CD8-positive, alpha-beta memory T cell (primary cell): ENCODE data around the gene IQSEC1. TPM values are rescaled to one million over a fixed set of nuclear protein-coding genes. Genes with fewer than 3 reads are reported as not detected.
A peak's percentile ranks its signal among the peaks of the same experiment; 100 is the strongest.
"Not testable (repeated sequence)": the region's sequence is repeated elsewhere in the genome, so short reads cannot be mapped to it uniquely, and the experiment has no call there.

Experiments used
- CTCF ChIA-PET: fragments of 350-600 bp; sonication (Branson Sonifier 250); formaldehyde crosslinking; loops from one replicate; lab custom pipeline; 2021; ENCODE audit warnings: antibody characterized with exemption; lab: Charles Lee
- POLR2A ChIA-PET: fragments of 350-600 bp; sonication (Branson Sonifier 250); formaldehyde crosslinking; loops from one replicate; lab custom pipeline; 2021; ENCODE audit warnings: antibody characterized with exemption; lab: Charles Lee
- DNase-seq, 5 donors: peaks; one replicate each; pipeline versions ENCODE4 v3.0.0 to v3.0.0-alpha.2; 2020 to 2022; ENCODE audit warnings: mixed read lengths in 1 of 5
- H3K27ac ChIP-seq: one replicate; pipeline ENCODE4 v1.7.0; 2013; ENCODE audit warnings: low read depth, mild to moderate bottlenecking, low read length, moderate library complexity
- H3K27me3 ChIP-seq: 2 replicates; pipeline ENCODE4 v1.7.0; 2013; ENCODE audit warnings: low read length, mild to moderate bottlenecking; ENCODE audit not compliant: insufficient read depth, poor library complexity, severe bottlenecking
- H3K36me3 ChIP-seq: 2 replicates; pipeline ENCODE4 v1.7.0; 2013; ENCODE audit warnings: mild to moderate bottlenecking, low read length, moderate library complexity; ENCODE audit not compliant: insufficient read depth
- H3K4me1 ChIP-seq: 2 replicates; pipeline ENCODE4 v1.7.0; 2013; ENCODE audit warnings: mild to moderate bottlenecking, low read length, moderate library complexity; ENCODE audit not compliant: insufficient read depth
- H3K4me3 ChIP-seq: 2 replicates; pipeline ENCODE4 v1.7.0; 2013; ENCODE audit warnings: mild to moderate bottlenecking, low read length
- H3K9me3 ChIP-seq: 2 replicates; pipeline ENCODE4 v1.7.0; 2013; ENCODE audit warnings: mild to moderate bottlenecking, low read length
- H3K27ac Mint-ChIP-seq, 8 donors: one replicate each; pipeline ENCODE4 v1.8.0; 2020 to 2021; ENCODE audit warnings: mixed read lengths in 8 of 8, mild to moderate bottlenecking in 6 of 8, inconsistent platforms in 3 of 8, moderate library complexity in 3 of 8
- H3K27me3 Mint-ChIP-seq, 2 donors: one replicate each; pipeline ENCODE4 v1.8.0; 2020 to 2021; ENCODE audit warnings: mixed read lengths in 2 of 2, mild to moderate bottlenecking in 1 of 2, moderate library complexity in 1 of 2
- H3K36me3 Mint-ChIP-seq, 3 donors: one replicate each; pipeline ENCODE4 v1.8.0; 2020 to 2021; ENCODE audit warnings: mixed read lengths in 3 of 3, inconsistent platforms in 1 of 3, mild to moderate bottlenecking in 1 of 3
- H3K4me1 Mint-ChIP-seq, 3 donors: one replicate each; pipeline ENCODE4 v1.8.0; 2020 to 2021; ENCODE audit warnings: mixed read lengths in 3 of 3, inconsistent platforms in 1 of 3, mild to moderate bottlenecking in 1 of 3
- H3K4me3 Mint-ChIP-seq, 7 donors: one replicate each; pipeline ENCODE4 v1.8.0; 2020 to 2021; ENCODE audit warnings: mixed read lengths in 7 of 7, mild to moderate bottlenecking in 6 of 7, moderate library complexity in 4 of 7, inconsistent platforms in 2 of 7
- H3K9me3 Mint-ChIP-seq, 5 donors: one replicate each; pipeline ENCODE4 v1.8.0; 2020 to 2022; ENCODE audit warnings: mixed read lengths in 5 of 5, mild to moderate bottlenecking in 3 of 5, moderate library complexity in 2 of 5, inconsistent platforms in 1 of 5
- polyA plus RNA-seq: library from polyadenylated mRNA; unstranded; fragments of 300-500 nt; fragmentation: Illumina TruSeq; gene quantifications from one replicate; pipeline ENCODE4 v1.2.3, GENCODE V29; 2021
- total RNA-seq, 2 experiments: library from RNA; stranded (reverse); gene quantifications; one replicate each; pipeline ENCODE4 v1.2.3, GENCODE V29; 2021

IQSEC1 gene
- total and polyA plus RNA-seq, 3 experiments from 2014 or later = 18.5 to 33.7 (median 19.8) TPM

- Mint-ChIP-seq H3K4me3 (peak overlapping the region in 3 of 7 donors; percentile 53 to 73 (median 71)), H3K9me3 (no peaks in the 10 kb centered on the region), H3K27ac (no peak overlapping the region), H3K27me3 (peaks cover 13 to 40% of the 10 kb centered on the region in 2 donors), H3K36me3 (no peaks in the 10 kb centered on the region), H3K4me1 (peaks cover 8 to 13% (median 11%) of the 10 kb centered on the region in 3 donors)
- CTCF ChIA-PET = interaction anchor here (2.8 kb wide), 1 partner anchor 17 kb away, joined by 8 read pairs; no protein-coding TSS in a partner anchor
- POLR2A ChIA-PET = no interaction called here
- no peaks in the 10 kb centered on the region for H3K36me3 ChIP-seq
- no peak overlapping the region for H3K4me3 ChIP-seq
- no peak overlapping the region for H3K27ac ChIP-seq
- DNase-seq = no peak
- H3K4me1 ChIP-seq = peaks cover 16% of the 10 kb centered on the region
- no peaks in the 10 kb centered on the region for H3K9me3 ChIP-seq
- peaks cover 14% of the 10 kb centered on the region for H3K27me3 ChIP-seq
These were observed 187.7 kb downstream of the IQSEC1 start for GRCh38 chr3:12885583-12885930.

- Mint-ChIP-seq H3K27ac (peak overlapping the region in 1 of 8 donors; percentile 14), H3K27me3 (peaks cover 10 to 34% of the 10 kb centered on the region in 2 donors), H3K4me3 (peak overlapping the region in 1 of 7 donors; percentile 6), H3K9me3 (no peaks in the 10 kb centered on the region), H3K36me3 (no peaks in the 10 kb centered on the region), H3K4me1 (peaks cover 8 to 13% (median 11%) of the 10 kb centered on the region in 3 donors)
- CTCF ChIA-PET = interaction anchor here (1.7 to 2.8 kb wide), 2 partner anchors 17 to 98 kb away, joined by 6 to 8 read pairs; no protein-coding TSS in a partner anchor
- no peak for DNase-seq
- Histone ChIP-seq H3K9me3 (no peaks in the 10 kb centered on the region), H3K27me3 (peaks cover 14% of the 10 kb centered on the region), H3K27ac (no peak overlapping the region), H3K4me1 (peaks cover 16% of the 10 kb centered on the region), H3K4me3 (no peak overlapping the region), H3K36me3 (no peaks in the 10 kb centered on the region)
- POLR2A ChIA-PET = no interaction called here
These were observed 188.2 kb downstream of the IQSEC1 start for GRCh38 chr3:12884790-12885582.

GRCh38 chr3:12884186-12884680, 189.0 kb downstream of the IQSEC1 start:
- peaks cover 16% of the 10 kb centered on the region for H3K4me1 ChIP-seq
- no peak for DNase-seq
- Mint-ChIP-seq H3K4me1 (peaks cover 8 to 13% (median 11%) of the 10 kb centered on the region in 3 donors), H3K27ac (no peak overlapping the region), H3K27me3 (peaks cover 10 to 30% of the 10 kb centered on the region in 2 donors), H3K4me3 (no peak overlapping the region), H3K36me3 (no peaks in the 10 kb centered on the region), H3K9me3 (no peaks in the 10 kb centered on the region)
- H3K9me3 ChIP-seq = no peaks in the 10 kb centered on the region
- no peaks in the 10 kb centered on the region for H3K36me3 ChIP-seq
- no peak overlapping the region for H3K27ac ChIP-seq
- ChIA-PET POLR2A (no interaction called here), CTCF (interaction anchor here (1.7 kb wide), 1 partner anchor 97 kb away, joined by 6 read pairs; no protein-coding TSS in a partner anchor)
- no peak overlapping the region for H3K4me3 ChIP-seq
- peaks cover 14% of the 10 kb centered on the region for H3K27me3 ChIP-seq

GRCh38 chr3:12882336-12883310, 190.6 kb downstream of the IQSEC1 start:
- H3K9me3 Mint-ChIP-seq = no peaks in the 10 kb centered on the region
- Histone ChIP-seq H3K36me3 (no peaks in the 10 kb centered on the region), H3K27me3 (peaks cover 14% of the 10 kb centered on the region), H3K4me3 (no peak overlapping the region), H3K4me1 (peaks cover 16% of the 10 kb centered on the region), H3K27ac (no peak overlapping the region), H3K9me3 (no peaks in the 10 kb centered on the region)
- DNase-seq = no peak
- no peak overlapping the region for H3K4me3 Mint-ChIP-seq
- H3K4me1 Mint-ChIP-seq = peaks cover 8 to 13% (median 11%) of the 10 kb centered on the region in 3 donors
- ChIA-PET POLR2A (no interaction called here), CTCF (no interaction called here)
- H3K36me3 Mint-ChIP-seq = no peaks in the 10 kb centered on the region
- H3K27ac Mint-ChIP-seq = no peak overlapping the region
- peaks cover 10 to 25% of the 10 kb centered on the region in 2 donors for H3K27me3 Mint-ChIP-seq

- Mint-ChIP-seq H3K4me1 (peaks cover 8 to 12% (median 11%) of the 10 kb centered on the region in 3 donors), H3K27me3 (peaks cover 8 to 18% of the 10 kb centered on the region in 2 donors)
- POLR2A ChIA-PET, DNase-seq, H3K9me3 Mint-ChIP-seq, H3K27ac ChIP-seq, H3K9me3 ChIP-seq, H3K4me3 Mint-ChIP-seq, CTCF ChIA-PET, H3K36me3 Mint-ChIP-seq, H3K27ac Mint-ChIP-seq, H3K4me3 ChIP-seq, H3K36me3 ChIP-seq: not testable (repeated sequence)
- peaks cover 13% of the 10 kb centered on the region for H3K27me3 ChIP-seq
- peaks cover 15% of the 10 kb centered on the region for H3K4me1 ChIP-seq
These were observed 191.4 kb downstream of the IQSEC1 start for GRCh38 chr3:12881858-12882257.

- CTCF ChIA-PET = interaction anchor here (0.6 to 0.7 kb wide), 2 partner anchors 9 to 13 kb away, joined by 3 read pairs; no protein-coding TSS in a partner anchor
These were observed 193.9 kb downstream of the IQSEC1 start for GRCh38 chr3:12879191-12879815.

GRCh38 chr3:12878758-12879157, 194.5 kb downstream of the IQSEC1 start:
- H3K4me1 ChIP-seq, H3K27ac ChIP-seq, H3K36me3 ChIP-seq, POLR2A ChIA-PET, H3K9me3 Mint-ChIP-seq, H3K36me3 Mint-ChIP-seq, H3K27me3 ChIP-seq, DNase-seq, H3K4me3 ChIP-seq, H3K4me1 Mint-ChIP-seq, H3K4me3 Mint-ChIP-seq, H3K9me3 ChIP-seq, CTCF ChIA-PET, H3K27ac Mint-ChIP-seq: not testable (repeated sequence)
- peaks cover 11 to 12% of the 10 kb centered on the region in 2 donors for H3K27me3 Mint-ChIP-seq

More at GRCh38 chr3:12879191-12879815, 193.9 kb downstream of the IQSEC1 start:
- no peak overlapping the region for H3K27ac Mint-ChIP-seq
- no peaks in the 10 kb centered on the region for H3K4me1 Mint-ChIP-seq
- Histone ChIP-seq H3K36me3 (no peaks in the 10 kb centered on the region), H3K27me3 (no peaks in the 10 kb centered on the region), H3K4me1 (no peaks in the 10 kb centered on the region), H3K4me3 (no peak overlapping the region), H3K9me3 (no peaks in the 10 kb centered on the region), H3K27ac (no peak overlapping the region)
- H3K27me3 Mint-ChIP-seq = peaks cover 10 to 12% of the 10 kb centered on the region in 2 donors
- POLR2A ChIA-PET = no interaction called here
- H3K4me3 Mint-ChIP-seq = no peak overlapping the region
- no peaks in the 10 kb centered on the region for H3K9me3 Mint-ChIP-seq
- no peaks in the 10 kb centered on the region for H3K36me3 Mint-ChIP-seq
- no peak for DNase-seq
